ENCODE data around the gene ANKRD22.

The ANKRD22 gene

GRCh38 chr10:88857831-88858230 is 6.2 kb upstream of the ANKRD22 start:
- no peak overlapping the region for H3K4me3 ChIP-seq (ENCODE audit: low read length)
- no peak for TF ChIP-seq CTCF (conservative IDR thresholded peaks at IDR 0.05; ENCODE audit: low read depth, low read length)
- no peak for DNase-seq (ENCODE audit: low read depth)

GRCh38 chr10:88854684-88855083 is 3.0 kb upstream of the ANKRD22 start:
- DNase-seq (ENCODE audit: low read depth): no peak
- no peak for TF ChIP-seq CTCF (conservative IDR thresholded peaks at IDR 0.05; ENCODE audit: low read depth, low read length)
- no peak overlapping the region for H3K4me3 ChIP-seq (ENCODE audit: low read length)

GRCh38 chr10:88853155-88853881 is 1.7 kb upstream of the ANKRD22 start:
- H3K4me3 ChIP-seq (ENCODE audit: low read length): no peak overlapping the region
- no peak for TF ChIP-seq CTCF (conservative IDR thresholded peaks at IDR 0.05; ENCODE audit: low read depth, low read length)
- DNase-seq (ENCODE audit: low read depth): no peak

GRCh38 chr10:88852327-88852726 is 683 bp upstream of the ANKRD22 start:
- TF ChIP-seq CTCF (conservative IDR thresholded peaks at IDR 0.05; ENCODE audit: low read depth, low read length): no peak
- no peak overlapping the region for H3K4me3 ChIP-seq (ENCODE audit: low read length)
- DNase-seq (ENCODE audit: low read depth): no peak

GRCh38 chr10:88850712-88851111 is 932 bp downstream of the ANKRD22 start:
- no peak for TF ChIP-seq CTCF (conservative IDR thresholded peaks at IDR 0.05; ENCODE audit: low read depth, low read length)
- no peak overlapping the region for H3K4me3 ChIP-seq (ENCODE audit: low read length)
- DNase-seq (ENCODE audit: low read depth): no peak

- TF ChIP-seq CTCF (conservative IDR thresholded peaks at IDR 0.05; ENCODE audit: low read depth, low read length): no peak
- no peak overlapping the region for H3K4me3 ChIP-seq (ENCODE audit: low read length)
- DNase-seq (ENCODE audit: low read depth): no peak
Observed at GRCh38 chr10:88849234-88849633, 2.4 kb downstream of the ANKRD22 start.

GRCh38 chr10:88848499-88848898 is 3.1 kb downstream of the ANKRD22 start:
- DNase-seq (ENCODE audit: low read depth): peak; percentile 78
- H3K4me3 ChIP-seq (ENCODE audit: low read length): no peak overlapping the region
- no peak for TF ChIP-seq CTCF (conservative IDR thresholded peaks at IDR 0.05; ENCODE audit: low read depth, low read length)

All from retinal pigment epithelial cell (primary cell).